Mucosa of gallbladder (tissue), 1 donor: ENCODE results near the gene GRPEL1. TPM values are rescaled to one million over a fixed set of nuclear protein-coding genes. Genes with fewer than 3 reads are reported as not detected.

Experiments used
- DNase-seq: peaks from one replicate; pipeline ENCODE4 v3.0.0-alpha.2; 2020; ENCODE audit warnings: low spot score
- total RNA-seq: library from RNA; stranded (reverse); gene quantifications from one replicate; pipeline ENCODE4 v1.2.1, GENCODE V29; 2021
- donor health status: DM: no; HTN: no; CAD: no.

Gene GRPEL1
- total RNA-seq, 1 donor from 2014 or later: 27.5 TPM

DNA sequence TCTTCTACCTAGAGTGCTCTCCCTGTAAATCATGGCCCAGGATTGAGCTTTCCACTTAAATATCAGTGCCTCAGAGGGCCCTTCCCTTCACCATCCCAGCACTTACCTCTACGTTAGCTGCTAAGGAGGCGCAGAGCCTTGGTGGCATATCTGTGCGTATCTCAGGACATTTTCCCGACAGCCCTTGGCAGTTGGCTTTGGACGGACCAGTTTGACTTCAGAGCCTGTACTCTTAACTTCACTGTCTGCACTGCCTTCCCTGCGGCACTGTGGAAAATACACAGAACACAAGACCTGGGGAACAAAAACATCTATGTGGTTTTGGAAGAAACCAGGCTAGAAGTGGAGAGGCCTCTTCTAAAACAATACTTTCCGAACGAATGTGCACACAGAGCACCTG is 22.3 kb downstream of the GRPEL1 start:
- DNase-seq: no peak

DNA sequence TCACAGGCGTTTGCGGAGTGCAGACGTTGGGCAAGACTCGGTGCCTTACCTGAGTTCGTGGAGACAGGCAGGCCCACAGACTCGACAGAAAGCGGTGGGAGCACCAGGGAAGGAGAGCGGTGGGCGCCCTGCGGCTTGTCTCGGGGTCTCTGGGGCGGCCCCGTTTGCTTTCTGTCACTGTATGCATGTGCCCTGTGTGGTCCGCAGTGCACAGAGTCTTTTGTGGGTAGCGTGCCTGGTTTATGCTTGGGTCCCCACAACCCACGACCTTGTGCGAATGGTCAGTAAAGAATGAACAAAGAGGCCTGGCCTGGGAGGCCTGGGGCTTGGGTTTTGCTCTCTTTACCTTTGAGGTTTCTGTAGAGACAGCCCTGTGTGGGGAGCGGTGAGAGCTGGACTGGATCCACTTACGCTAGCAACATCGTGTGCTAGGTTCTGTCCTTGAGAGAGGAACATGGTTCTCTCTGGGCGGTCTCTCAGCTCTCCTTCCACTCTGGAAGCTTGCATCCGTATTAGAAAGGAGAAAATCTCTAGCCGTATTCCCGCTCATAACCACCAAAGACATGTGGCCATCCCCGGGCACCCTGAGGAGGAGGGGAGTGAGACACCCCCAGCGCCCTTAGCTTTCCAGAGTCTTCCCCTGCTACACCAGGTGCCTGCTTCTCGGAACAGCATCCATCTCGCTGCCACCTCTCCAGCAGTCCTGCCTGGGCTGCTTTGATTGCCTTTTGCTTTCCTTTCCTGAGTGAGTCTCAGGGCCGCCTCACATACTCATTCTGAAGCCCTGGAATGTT is 23.5 kb downstream of the GRPEL1 start:
- no peak for DNase-seq

DNA sequence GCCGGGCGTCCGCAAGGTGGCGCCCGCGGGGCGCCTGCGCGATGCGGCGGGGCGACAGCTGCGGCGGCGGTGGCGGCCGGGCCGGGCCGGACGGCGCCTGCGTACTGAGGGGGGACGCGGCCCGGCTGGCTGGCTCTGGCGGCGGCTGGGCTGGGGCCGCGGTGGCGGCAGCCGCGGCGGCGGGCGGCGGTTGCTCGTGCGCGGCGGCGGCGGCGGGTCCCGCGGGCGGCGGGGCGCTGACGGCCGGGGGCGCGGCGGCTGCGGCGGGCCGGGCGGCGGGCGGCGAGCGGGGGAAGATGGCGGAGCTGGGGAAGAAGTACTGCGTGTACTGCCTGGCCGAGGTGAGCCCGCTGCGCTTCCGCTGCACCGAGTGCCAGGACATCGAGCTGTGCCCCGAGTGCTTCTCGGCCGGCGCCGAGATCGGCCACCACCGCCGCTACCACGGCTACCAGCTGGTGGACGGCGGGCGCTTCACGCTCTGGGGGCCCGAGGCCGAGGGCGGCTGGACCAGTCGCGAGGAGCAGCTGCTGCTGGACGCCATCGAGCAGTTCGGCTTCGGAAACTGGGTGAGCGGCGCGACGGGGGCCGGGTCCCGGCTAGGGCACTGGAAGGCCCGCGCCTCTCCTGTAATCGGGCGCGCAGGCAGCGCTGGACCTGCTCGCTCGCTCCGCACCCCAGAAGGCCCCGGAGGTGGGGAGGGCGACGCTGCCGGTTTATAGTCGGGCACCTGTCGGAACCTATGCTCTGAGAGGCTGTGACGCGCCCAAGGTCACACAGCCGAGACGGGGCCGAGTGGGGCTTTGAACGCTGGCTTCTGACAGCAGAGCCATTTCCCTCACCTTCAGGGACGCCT is 24.4 kb downstream of the GRPEL1 start, which contains the start of gene TADA2B:
Gene TADA2B (plus strand): TSS at position 89 of the 853 bp plus-strand sequence. CDS start 208 bp downstream, at position 297.
- DNase-seq: peak; percentile 29

GRCh38 chr4:7042503-7043283 is 25.2 kb downstream of the GRPEL1 start:
- DNase-seq: peak; percentile 97

DNA sequence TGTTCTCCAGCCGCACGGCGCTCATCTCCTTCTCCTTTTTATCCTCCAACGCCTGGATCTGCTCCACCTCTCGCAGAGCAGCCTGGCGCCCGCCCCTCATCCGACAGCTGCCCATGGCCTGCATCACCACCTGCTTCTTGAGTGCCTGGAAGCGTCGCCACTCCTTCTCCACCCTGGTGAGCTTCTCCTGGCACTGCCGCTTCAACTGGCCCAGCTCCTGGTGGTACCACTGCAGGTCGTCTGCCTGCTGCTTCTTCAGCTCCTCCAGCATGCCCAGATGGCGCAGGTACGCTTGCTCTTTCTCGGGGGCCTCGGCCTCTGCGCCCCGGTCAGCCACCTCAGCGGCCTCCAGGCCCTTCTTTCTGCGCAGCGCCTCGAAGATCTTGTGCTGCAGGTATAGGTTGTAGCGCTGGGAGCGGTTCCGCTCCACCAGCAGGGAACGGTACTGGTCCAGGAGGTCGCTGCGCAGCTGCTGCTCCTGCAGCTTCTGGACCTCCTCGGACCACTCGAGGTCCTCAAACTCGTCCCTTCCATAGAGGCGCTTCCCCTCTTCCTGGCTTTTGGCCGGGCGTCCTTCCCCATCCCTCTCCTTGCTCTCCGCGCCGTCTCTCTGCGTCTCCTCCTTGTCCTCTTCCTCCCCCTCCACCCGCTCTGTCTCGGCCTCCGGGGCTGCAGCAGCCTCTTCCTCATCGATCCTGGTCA is 25.9 kb downstream of the GRPEL1 start:
- DNase-seq: peak; percentile 53

DNA sequence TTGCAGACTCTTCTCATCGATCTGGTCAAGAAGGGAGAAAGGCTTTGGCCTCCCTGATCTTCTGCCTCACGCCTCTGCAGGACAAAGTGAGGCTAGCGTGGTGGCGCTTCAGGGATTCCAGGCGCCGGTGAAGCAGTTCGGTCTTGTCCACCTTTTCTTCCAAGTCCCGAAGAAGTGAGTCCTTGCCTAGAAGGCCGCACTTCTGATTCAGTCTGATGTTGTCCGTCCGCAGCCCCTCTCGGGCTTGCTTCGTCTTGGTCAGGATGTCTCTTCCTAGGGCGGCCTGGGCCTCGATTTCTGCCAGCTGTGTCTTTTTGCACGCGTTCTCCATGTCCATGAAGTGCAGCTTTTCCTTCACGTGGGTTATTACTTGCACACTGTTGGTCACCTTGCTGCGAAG is 26.6 kb downstream of the GRPEL1 start:
- no peak for DNase-seq

DNA sequence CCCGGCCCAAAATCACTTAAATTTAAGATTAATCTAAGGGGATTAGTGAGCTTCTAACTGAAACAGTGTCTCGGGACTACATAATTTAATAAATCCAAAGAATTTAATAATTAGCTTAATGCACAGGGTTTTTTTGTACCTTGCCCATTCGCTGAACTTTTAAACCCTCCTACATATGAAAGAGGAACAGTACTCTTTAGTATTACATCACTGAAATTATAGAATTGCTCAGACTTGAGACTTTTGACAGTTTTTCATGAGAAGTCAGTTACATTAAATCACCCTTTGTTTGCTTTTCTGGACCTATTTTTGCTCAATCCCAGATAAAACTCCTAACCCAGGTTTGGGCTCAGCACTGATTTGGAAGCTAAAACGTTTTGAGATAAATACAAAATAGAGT is 27.1 kb downstream of the GRPEL1 start:
- DNase-seq: no peak

DNA sequence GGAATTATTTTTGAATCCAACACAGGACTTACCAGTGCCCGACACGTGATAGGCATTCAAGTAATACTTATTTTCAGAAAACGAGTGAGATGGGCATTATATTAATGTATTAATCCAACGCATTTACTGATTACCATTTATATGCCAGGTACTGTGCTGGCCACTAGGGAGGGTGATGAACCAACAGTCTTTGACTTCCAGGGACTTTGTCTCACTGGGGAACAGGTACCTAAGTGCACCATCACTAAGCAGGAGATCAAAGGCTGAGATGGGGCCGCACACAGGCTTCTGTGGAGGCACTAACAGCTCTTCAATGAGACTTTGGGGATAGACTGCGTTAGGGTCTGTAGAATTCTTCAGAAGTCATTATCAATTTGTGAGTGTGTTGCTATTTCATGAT is 30.4 kb downstream of the GRPEL1 start:
- no peak for DNase-seq

DNA sequence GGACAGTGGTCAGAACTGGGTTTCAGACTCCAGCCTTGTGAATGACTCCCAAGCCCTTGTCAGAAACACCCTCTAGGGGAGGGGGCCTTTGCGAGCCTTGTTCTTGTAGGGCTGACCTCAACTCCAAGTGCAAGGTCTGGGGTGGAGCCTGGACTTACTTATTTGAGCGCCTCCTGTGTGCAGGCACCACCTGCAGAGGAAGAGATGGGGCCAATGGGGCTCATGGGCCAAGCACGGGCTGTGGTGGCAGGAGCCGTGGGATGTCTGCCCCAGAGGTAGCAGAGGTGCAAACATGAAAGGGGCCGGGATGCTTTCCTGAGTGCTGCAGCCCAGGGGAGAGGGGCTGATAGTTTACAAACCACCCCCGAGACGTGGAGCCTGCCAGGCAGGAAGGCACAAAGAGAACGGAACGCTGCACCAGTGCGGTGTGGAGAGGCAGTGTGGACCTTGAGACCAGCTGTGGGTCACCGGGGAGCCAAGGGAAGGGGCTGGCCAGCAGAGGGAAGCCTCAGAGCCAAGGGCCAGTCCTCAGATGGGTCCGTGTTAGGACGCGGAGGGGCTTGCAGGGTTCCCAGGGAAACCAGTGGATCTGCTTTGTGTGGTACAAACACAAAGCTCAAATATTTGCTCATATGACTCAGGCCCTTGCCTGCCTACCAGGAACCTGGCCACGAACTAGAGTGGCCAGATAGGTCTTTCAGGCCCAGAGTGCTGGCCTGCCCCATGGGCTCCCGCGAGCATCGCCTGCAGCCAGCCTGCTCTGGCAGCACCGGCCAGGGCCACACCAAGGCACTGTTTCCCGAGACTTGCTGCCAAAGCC is 33.4 kb downstream of the GRPEL1 start:
- DNase-seq: no peak

GRCh38 chr4:7032596-7032995 is 35.3 kb downstream of the GRPEL1 start:
- DNase-seq: no peak

GRCh38 chr4:7031558-7032449 is 36.1 kb downstream of the GRPEL1 start:
- no peak for DNase-seq

- no peak for DNase-seq
These were observed 37.0 kb downstream of the GRPEL1 start for GRCh38 chr4:7030856-7031255.

GRCh38 chr4:7029921-7030320 is 37.9 kb downstream of the GRPEL1 start:
- DNase-seq: no peak

GRCh38 chr4:7029212-7029611 is 38.7 kb downstream of the GRPEL1 start:
- no peak for DNase-seq

DNA sequence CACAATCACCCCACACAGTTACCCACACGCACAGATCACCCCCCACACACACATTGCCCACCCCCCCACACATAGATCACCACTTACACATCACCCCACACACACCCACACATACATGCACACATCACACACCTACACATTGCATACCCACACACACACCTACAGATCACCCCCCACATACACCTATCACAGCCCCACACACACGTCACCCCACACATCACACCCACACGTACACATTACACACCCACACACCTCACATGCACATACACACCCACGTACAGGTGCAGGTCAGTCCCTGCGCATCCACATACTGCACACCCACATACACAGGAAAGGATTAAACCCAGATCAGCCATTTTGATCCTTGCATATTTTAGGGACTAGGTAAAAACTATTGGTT is 40.0 kb downstream of the GRPEL1 start:
- no peak for DNase-seq

- DNase-seq: no peak
These were observed 40.6 kb downstream of the GRPEL1 start for GRCh38 chr4:7027284-7027683.

DNA sequence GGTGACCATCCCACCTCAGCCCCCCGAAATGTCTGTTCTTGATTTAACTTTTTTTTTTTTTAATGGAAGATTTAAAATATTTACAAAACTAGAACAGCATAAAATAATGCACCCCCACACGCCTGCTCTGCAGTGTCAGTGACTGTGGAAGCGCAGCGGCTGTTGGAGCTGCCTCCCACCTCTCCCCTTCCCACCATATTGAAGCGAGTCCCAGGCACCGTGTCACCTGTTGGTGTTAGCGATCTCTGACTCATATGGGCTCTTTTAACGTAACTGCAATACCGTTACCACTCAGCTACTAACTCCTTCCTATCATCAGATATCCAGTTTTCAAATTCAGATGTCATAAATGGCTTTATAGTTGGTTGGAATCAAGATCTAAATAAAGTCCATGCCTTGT is 41.8 kb downstream of the GRPEL1 start:
- DNase-seq: no peak

DNA sequence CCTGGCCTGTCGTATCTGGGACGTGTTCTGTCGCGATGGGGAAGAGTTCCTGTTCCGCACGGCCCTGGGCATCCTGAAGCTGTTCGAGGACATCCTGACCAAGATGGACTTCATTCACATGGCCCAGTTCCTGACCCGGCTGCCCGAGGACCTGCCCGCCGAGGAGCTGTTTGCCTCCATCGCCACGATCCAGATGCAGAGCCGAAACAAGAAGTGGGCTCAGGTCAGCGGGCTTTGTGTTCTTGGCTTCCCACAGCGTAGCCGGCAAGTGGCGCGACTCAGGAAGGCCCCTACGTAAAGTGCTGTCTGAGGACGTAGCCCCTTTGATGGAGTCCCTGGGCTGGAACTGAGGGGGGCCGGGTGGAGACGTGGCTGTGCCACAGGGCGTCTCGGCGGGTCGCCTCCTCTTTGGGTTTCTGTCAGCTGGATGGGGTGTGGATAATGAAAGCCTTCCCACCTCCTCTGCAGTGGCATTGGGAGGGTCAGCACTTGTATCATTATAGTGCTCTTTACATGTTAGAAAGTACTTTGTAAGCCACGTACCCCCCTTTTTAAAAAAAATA is 42.7 kb downstream of the GRPEL1 start:
- DNase-seq: no peak

DNA sequence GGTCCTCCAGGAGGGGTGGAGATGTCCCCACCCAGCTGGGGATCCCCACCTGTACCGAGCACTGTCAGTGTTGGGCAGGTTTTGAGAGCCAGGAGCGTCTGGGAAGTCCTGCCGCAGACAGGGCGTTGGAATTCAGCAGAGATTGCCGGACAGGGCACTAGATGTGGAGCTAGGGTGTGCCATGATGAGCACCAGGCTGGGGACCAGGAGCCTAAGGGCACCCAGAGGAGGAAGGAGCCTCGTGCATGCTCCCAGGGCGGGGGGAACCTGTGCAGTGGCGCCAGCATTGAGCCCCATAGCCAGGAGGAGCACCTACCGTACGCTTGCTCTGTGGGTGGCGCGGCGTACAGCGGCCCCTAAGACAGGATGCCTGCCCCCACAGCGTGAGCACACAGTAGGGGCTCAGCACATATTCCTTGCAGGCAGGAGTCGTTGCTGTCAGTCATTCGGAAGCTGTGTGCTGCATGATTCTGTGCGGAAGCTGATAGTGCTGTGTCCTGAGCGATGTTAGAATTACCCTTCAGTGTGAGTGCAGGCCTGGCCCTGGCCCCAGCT is 43.5 kb downstream of the GRPEL1 start:
- DNase-seq: no peak
